HepG2 (cell line): ENCODE measurements around the gene FAM76A.

ENCODE experiments used
- RFX5 ChIP-seq: IDR thresholded peaks from 2 replicates; pipeline ENCODE4 v1.6.1; 2011; ENCODE audit warnings: low read depth, low read length, improper control_type of control experiment
- THYN1 ChIP-seq: sonication (generic); formaldehyde crosslinking; IDR thresholded peaks from 2 replicates; pipeline ENCODE4 v1.8.1; 2023; ENCODE audit warnings: low read depth, mild to moderate bottlenecking, moderate library complexity, missing genetic modification reagents, borderline replicate concordance
- ZBTB7A ChIP-seq: sonication (generic); formaldehyde crosslinking; IDR thresholded peaks from 2 replicates; pipeline ENCODE4 v1.8.0; 2022; ENCODE audit warnings: mild to moderate bottlenecking, missing genetic modification reagents
- ZKSCAN8 ChIP-seq: IDR thresholded peaks from 2 replicates; pipeline ENCODE4 v1.6.1; 2016; ENCODE audit warnings: borderline replicate concordance, missing genetic modification reagents, missing compliant biosample characterization
- TF ChIP-seq, protein P1 (sequence below): sonication (generic); formaldehyde crosslinking; IDR thresholded peaks from 2 replicates; pipeline ENCODE4 v1.4.0; 2020; ENCODE audit warnings: missing genetic modification reagents

DNA sequence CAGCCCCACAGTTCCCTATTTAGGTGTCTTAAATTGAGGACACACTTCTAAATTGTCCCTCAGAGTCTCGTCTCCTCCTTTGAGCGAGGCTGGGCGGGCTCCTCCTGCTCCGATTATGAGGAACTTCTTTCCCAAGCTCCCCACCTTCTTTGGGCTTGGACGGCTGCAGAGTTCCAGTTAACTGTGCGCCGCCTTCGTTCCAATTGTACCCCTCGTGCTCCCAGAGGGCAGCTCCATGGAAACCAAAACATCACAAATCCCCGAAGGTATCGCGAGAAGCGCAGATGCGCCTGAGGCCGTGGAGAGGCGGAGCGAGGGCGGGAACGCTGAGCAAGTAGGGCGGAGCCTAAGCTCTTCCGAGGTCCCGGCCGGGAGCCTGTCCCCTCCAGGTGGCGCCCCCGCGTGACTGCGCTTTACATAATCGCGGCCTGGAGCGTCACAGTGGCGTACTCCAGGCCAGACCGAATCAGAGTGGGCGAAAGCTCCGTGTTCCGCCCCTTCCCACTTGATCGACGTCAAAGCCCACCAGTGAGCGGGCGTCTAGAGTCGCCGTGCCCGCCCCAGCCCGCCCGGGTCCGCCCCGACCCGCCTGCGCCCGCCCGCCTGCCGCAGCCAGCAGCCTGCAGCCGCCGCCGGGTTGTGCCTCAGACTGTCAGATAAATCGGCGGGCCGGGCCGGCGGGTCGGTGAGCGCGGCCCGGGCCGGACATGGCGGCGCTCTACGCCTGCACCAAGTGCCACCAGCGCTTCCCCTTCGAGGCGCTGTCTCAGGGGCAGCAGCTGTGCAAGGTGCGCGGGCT lies at the start of gene FAM76A:
- TF ChIP-seq RFX5, result no peak; the same call in 1 of the 2 replicates
- TF ChIP-seq, protein P1, sequence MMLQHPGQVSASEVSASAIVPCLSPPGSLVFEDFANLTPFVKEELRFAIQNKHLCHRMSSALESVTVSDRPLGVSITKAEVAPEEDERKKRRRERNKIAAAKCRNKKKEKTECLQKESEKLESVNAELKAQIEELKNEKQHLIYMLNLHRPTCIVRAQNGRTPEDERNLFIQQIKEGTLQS (CRISPR knock-in tag), result no peak
- TF ChIP-seq ZKSCAN8 (CRISPR knock-in tag), result no peak
- TF ChIP-seq THYN1 (CRISPR knock-in tag), result no peak
- no peak for TF ChIP-seq ZBTB7A (CRISPR knock-in tag)
